GM12865 (cell line): ENCODE measurements around the gene TMPRSS7.
"Not testable (repeated sequence)": the region's sequence is repeated elsewhere in the genome, so short reads cannot be mapped to it uniquely, and the experiment has no call there.

Experiments
- DNase-seq: peaks from one replicate; pipeline ENCODE4 v3.0.0; 2010; ENCODE audit warnings: low read depth
- H3K4me3 ChIP-seq: 2 replicates; pipeline ENCODE4 v1.5.1; 2011; ENCODE audit warnings: mild to moderate bottlenecking, low read depth, low read length, control low read depth
- CTCF ChIP-seq: IDR thresholded peaks from 2 replicates; pipeline ENCODE4 v1.5.1; 2011; ENCODE audit warnings: low read length, control low read depth, low read depth, inconsistent platforms; ENCODE audit not compliant: insufficient read depth; ENCODE audit errors: missing control alignments

TMPRSS7 gene

GRCh38 chr3:112059497-112059896, 25.0 kb downstream of the TMPRSS7 start:
- no peak for TF ChIP-seq CTCF
- H3K4me3 ChIP-seq: no peak overlapping the region
- DNase-seq: no peak

GRCh38 chr3:112061152-112061551, 26.6 kb downstream of the TMPRSS7 start:
- DNase-seq: no peak
- TF ChIP-seq CTCF: no peak
- H3K4me3 ChIP-seq: no peak overlapping the region

- H3K4me3 ChIP-seq, DNase-seq: not testable (repeated sequence)
Measured at GRCh38 chr3:112072387-112073060, 38.0 kb downstream of the TMPRSS7 start.

GRCh38 chr3:112074006-112074405, 39.5 kb downstream of the TMPRSS7 start:
- DNase-seq: no peak
- no peak overlapping the region for H3K4me3 ChIP-seq
- TF ChIP-seq CTCF: no peak

GRCh38 chr3:112074616-112075497, 40.3 kb downstream of the TMPRSS7 start:
- no peak for TF ChIP-seq CTCF
- H3K4me3 ChIP-seq: no peak overlapping the region
- peak; percentile 63 for DNase-seq

GRCh38 chr3:112078125-112079083, 43.9 kb downstream of the TMPRSS7 start:
- H3K4me3 ChIP-seq: no peak overlapping the region
- DNase-seq: no peak
- TF ChIP-seq CTCF: no peak

- DNase-seq: no peak
- no peak overlapping the region for H3K4me3 ChIP-seq
- TF ChIP-seq CTCF: no peak
Measured at GRCh38 chr3:112083239-112083638, 48.7 kb downstream of the TMPRSS7 start.
